DND-41 (cell line): Measurements from ENCODE around the gene NAA80.

ENCODE experiments used
- EZH2 ChIP-seq: IDR thresholded peaks from 3 replicates; pipeline ENCODE4 v1.6.1; 2012; ENCODE audit warnings: borderline replicate concordance, low read depth, mild to moderate bottlenecking, moderate library complexity, low read length, inconsistent platforms; ENCODE audit not compliant: severe bottlenecking
- TF ChIP-seq, protein P1 (sequence below): IDR thresholded peaks from 2 replicates; pipeline ENCODE4 v1.5.1; 2012; ENCODE audit warnings: borderline replicate concordance, low read length, moderate library complexity, mild to moderate bottlenecking; ENCODE audit not compliant: poor library complexity, severe bottlenecking; ENCODE audit errors: extremely low read depth

DNA sequence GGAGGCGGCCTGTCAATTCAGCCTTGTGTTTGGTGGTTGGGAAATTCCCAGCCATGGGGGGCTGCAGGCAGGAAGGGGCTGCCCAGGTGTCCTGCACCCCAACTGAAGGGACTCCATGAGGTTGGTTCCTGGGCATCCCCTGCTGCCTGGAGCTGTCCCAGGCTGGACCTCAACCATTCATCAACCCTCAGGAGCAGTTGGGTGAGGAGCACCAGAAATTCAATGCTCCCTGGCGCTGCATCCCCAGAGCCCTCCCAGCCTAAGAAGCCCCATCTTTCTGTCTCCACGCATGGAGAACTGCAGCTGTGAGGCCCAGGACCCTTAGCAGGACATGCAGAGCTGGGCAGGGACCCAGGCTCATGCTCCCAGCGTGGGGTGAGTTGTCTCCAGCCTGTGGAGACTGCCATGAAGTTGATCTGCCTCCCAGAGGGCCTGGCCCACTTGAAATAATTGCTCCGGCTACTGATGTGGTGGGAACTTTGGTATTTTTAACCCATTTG is 38.2 kb downstream of the NAA80 start:
- TF ChIP-seq, protein P1, sequence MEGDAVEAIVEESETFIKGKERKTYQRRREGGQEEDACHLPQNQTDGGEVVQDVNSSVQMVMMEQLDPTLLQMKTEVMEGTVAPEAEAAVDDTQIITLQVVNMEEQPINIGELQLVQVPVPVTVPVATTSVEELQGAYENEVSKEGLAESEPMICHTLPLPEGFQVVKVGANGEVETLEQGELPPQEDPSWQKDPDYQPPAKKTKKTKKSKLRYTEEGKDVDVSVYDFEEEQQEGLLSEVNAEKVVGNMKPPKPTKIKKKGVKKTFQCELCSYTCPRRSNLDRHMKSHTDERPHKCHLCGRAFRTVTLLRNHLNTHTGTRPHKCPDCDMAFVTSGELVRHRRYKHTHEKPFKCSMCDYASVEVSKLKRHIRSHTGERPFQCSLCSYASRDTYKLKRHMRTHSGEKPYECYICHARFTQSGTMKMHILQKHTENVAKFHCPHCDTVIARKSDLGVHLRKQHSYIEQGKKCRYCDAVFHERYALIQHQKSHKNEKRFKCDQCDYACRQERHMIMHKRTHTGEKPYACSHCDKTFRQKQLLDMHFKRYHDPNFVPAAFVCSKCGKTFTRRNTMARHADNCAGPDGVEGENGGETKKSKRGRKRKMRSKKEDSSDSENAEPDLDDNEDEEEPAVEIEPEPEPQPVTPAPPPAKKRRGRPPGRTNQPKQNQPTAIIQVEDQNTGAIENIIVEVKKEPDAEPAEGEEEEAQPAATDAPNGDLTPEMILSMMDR = no peak
- TF ChIP-seq EZH2 = no peak
